HCT116 (cell line): ENCODE results near the gene KRTAP5-9. TPM values are rescaled to one million over a fixed set of nuclear protein-coding genes. Genes with fewer than 3 reads are reported as not detected.

Experiments
- ATAC-seq: fragments of 200-7000 bp; cut with Tn5 transposase; 2 replicates; pipeline ENCODE4 v1.9.1; 2020; ENCODE audit warnings: mild to moderate bottlenecking, moderate library complexity
- BruUV-seq: library from RNA; stranded (reverse); fragments of 400-500 nt; replicated peaks from 2 replicates; lab custom pipeline; 2021; lab: Mats Ljungman, UMichigan
- CTCF ChIA-PET: fragments of 300-600 bp; sonication (Branson Sonifier 250); formaldehyde crosslinking; loops from one replicate; lab custom pipeline; 2021; ENCODE audit warnings: antibody characterized with exemption; lab: Charles Lee
- POLR2A ChIA-PET: fragments of 300-600, 350-600 bp; sonication (Branson Sonifier 250); formaldehyde crosslinking; loops from one replicate; lab custom pipeline; 2021; ENCODE audit warnings: antibody characterized with exemption; lab: Charles Lee
- RAD21 ChIA-PET, 2 experiments: fragments of 300-600 bp; sonication (Branson Sonifier 250); formaldehyde crosslinking; loops; one replicate each; lab custom pipeline; 2023; ENCODE audit warnings: low total read pairs in 2 of 2; ENCODE audit not compliant: uncharacterized antibody in 2 of 2, unreplicated experiment in 2 of 2, low non-redundant PET in 1 of 2; lab: Charles Lee
- DNase-seq: peaks from one replicate; pipeline ENCODE4 v3.0.0-alpha.2; 2010; ENCODE audit warnings: low read depth, low spot score
- H2AFZ ChIP-seq: fragments of 200-600 bp; shearing (Covaris generic), sonication (generic); 2 replicates; pipeline ENCODE4 v1.6.1; 2017; ENCODE audit warnings: low read depth, mixed run types, mixed read lengths, antibody characterized with exemption, low read length; ENCODE audit not compliant: poor library complexity, severe bottlenecking
- H3K27ac ChIP-seq: 2 replicates; pipeline ENCODE4 v1.5.1; 2012; ENCODE audit warnings: low read depth, low read length
- H3K27me3 ChIP-seq: fragments of 200-600 bp; sonication (generic); 2 replicates; pipeline ENCODE4 v1.6.1; 2016; ENCODE audit warnings: mixed run types, low read length, mixed read lengths; ENCODE audit not compliant: insufficient read depth
- H3K36me3 ChIP-seq, 2 experiments: fragments of 200-500 bp in 1 of 2; fragments of 200-600 bp in 1 of 2; sonication (Bioruptor generic) in 1 of 2; sonication (generic) in 1 of 2; 2 replicates each; pipeline versions ENCODE4 v1.5.1 to v1.6.1; 2014 to 2016; ENCODE audit warnings: low read length in 2 of 2, inconsistent platforms in 1 of 2, mixed read lengths in 1 of 2, mixed run types in 1 of 2; ENCODE audit not compliant: insufficient read depth in 2 of 2, control insufficient read depth in 1 of 2
- H3K4me1 ChIP-seq, 2 experiments: fragments of 200-600 bp in 1 of 2; sonication (generic) in 1 of 2; 2 replicates each; pipeline versions ENCODE4 v1.5.1 to v1.6.1; 2012 to 2017; ENCODE audit warnings: low read length in 2 of 2, inconsistent platforms in 1 of 2, mild to moderate bottlenecking in 1 of 2, mixed read lengths in 1 of 2, mixed run types in 1 of 2, moderate library complexity in 1 of 2; ENCODE audit not compliant: insufficient read depth in 2 of 2, control insufficient read depth in 1 of 2
- H3K4me2 ChIP-seq: fragments of 200-600 bp; sonication (generic); 2 replicates; pipeline ENCODE4 v1.6.1; 2017; ENCODE audit warnings: mixed run types, low read length, mixed read lengths
- H3K4me3 ChIP-seq, 2 experiments: fragments of 200-600 bp in 1 of 2; sonication (generic) in 1 of 2; replicated peaks in 1 of 2; 2 replicates each; pipeline ENCODE4 v1.5.1; 2011 to 2016; ENCODE audit warnings: low read length in 2 of 2, control low read depth in 1 of 2, low read depth in 1 of 2, mild to moderate bottlenecking in 1 of 2, mixed read lengths in 1 of 2, mixed run types in 1 of 2
- H3K79me2 ChIP-seq: fragments of 200-600 bp; sonication (generic); 2 replicates; pipeline ENCODE4 v1.6.1; 2017; ENCODE audit warnings: mild to moderate bottlenecking, mixed run types, low read length, moderate library complexity, mixed read lengths; ENCODE audit not compliant: insufficient read depth
- H3K9ac ChIP-seq: fragments of 200-600 bp; sonication (generic); 2 replicates; pipeline ENCODE4 v1.6.1; 2016; ENCODE audit warnings: low read length, mixed read lengths
- H3K9me2 ChIP-seq: fragments of 200-600 bp; sonication (generic), shearing (Covaris generic); 2 replicates; pipeline ENCODE4 v1.6.1; 2017; ENCODE audit warnings: mixed run types, mild to moderate bottlenecking, moderate library complexity; ENCODE audit not compliant: insufficient read depth
- H3K9me3 ChIP-seq, 2 experiments: fragments of 200-500 bp in 1 of 2; fragments of 200-600 bp in 1 of 2; sonication (Bioruptor generic) in 1 of 2; sonication (generic) in 1 of 2; 2 replicates each; pipeline ENCODE4 v1.6.1; 2014 to 2017; ENCODE audit warnings: low read length in 2 of 2, mixed read lengths in 2 of 2, inconsistent platforms in 1 of 2, low read depth in 1 of 2, mild to moderate bottlenecking in 1 of 2, mixed run types in 1 of 2, moderate library complexity in 1 of 2; ENCODE audit not compliant: control insufficient read depth in 1 of 2, insufficient read depth in 1 of 2
- H4K20me1 ChIP-seq: fragments of 200-600 bp; sonication (generic), shearing (Covaris generic); 2 replicates; pipeline ENCODE4 v1.6.1; 2017; ENCODE audit warnings: mixed run types, mild to moderate bottlenecking, moderate library complexity; ENCODE audit not compliant: insufficient read depth
- CBX3 ChIP-seq: IDR thresholded peaks from 2 replicates; pipeline ENCODE4 v1.6.1; 2012; ENCODE audit warnings: low read depth
- EGR1 ChIP-seq: IDR thresholded peaks from 2 replicates; pipeline ENCODE4 v1.6.1; 2012; ENCODE audit warnings: low read depth
- ELF1 ChIP-seq: IDR thresholded peaks from 2 replicates; pipeline ENCODE4 v1.6.1; 2012; ENCODE audit warnings: low read depth, borderline replicate concordance
- EZH2 ChIP-seq: fragments of 200-600 bp; sonication (generic); IDR thresholded peaks from 2 replicates; pipeline ENCODE4 v1.6.1; 2017; ENCODE audit warnings: antibody characterized with exemption, mixed run types
- EZH2phosphoT487 ChIP-seq: fragments of 200-600 bp; IDR thresholded peaks from 2 replicates; pipeline ENCODE4 v1.6.1; 2018; ENCODE audit warnings: antibody characterized with exemption, borderline replicate concordance
- FOSL1 ChIP-seq: IDR thresholded peaks from 2 replicates; pipeline ENCODE4 v1.6.1; 2012; ENCODE audit warnings: low read depth
- RAD21 ChIP-seq: IDR thresholded peaks from 2 replicates; pipeline ENCODE4 v1.6.1; 2012; ENCODE audit warnings: low read depth, mild to moderate bottlenecking
- SIN3A ChIP-seq: IDR thresholded peaks from 2 replicates; pipeline ENCODE4 v1.6.1; 2012; ENCODE audit warnings: low read depth
- SP1 ChIP-seq: IDR thresholded peaks from 2 replicates; pipeline ENCODE4 v1.6.1; 2012; ENCODE audit warnings: low read depth
- SRF ChIP-seq: IDR thresholded peaks from 2 replicates; pipeline ENCODE4 v1.6.1; 2012; ENCODE audit warnings: low read depth
- ZFX ChIP-seq: fragments of 450-650 bp; IDR thresholded peaks from 2 replicates; pipeline ENCODE4 v1.6.1; 2017
- intact Hi-C: fragments of 100-400 bp; cut with micrococcal nuclease; formaldehyde crosslinking; loops from 2 replicates; pipeline ENCODE4 v1.10.0; 2022
- total RNA-seq: library from RNA; stranded (reverse); gene quantifications from one replicate; pipeline ENCODE4 v1.2.1, GENCODE V29; 2021; ENCODE audit not compliant: unreplicated experiment
- TF ChIP-seq, protein P1 (sequence below): IDR thresholded peaks from 2 replicates; pipeline ENCODE4 v1.6.1; 2012

Gene KRTAP5-9
- total RNA-seq, 1 experiment from 2014 or later: 0.27 TPM

GRCh38 chr11:71548716-71549151 lies 514 bp downstream of the KRTAP5-9 start:
- DNase-seq (no peak), ATAC-seq (no peak)
- Histone ChIP-seq H3K79me2 (no peaks in the 10 kb centered on the region), H3K9ac (no peak overlapping the region), H4K20me1 (no peaks in the 10 kb centered on the region), H3K4me1 (peaks cover 0 to 2% of the 10 kb centered on the region in 2 experiments; a peak in 1 of 4 replicates), H3K4me3 (no peak overlapping the region), H3K27ac (no peak overlapping the region), H2AFZ (no peak overlapping the region), H3K36me3 (no peaks in the 10 kb centered on the region), H3K27me3 (peaks cover 19% of the 10 kb centered on the region; the same call in 1 of the 2 replicates), H3K9me3 (no peaks in the 10 kb centered on the region), H3K9me2 (no peaks in the 10 kb centered on the region), H3K4me2 (no peak overlapping the region)
- TF ChIP-seq CBX3 (no peak), FOSL1 (no peak), RAD21 (no peak), SIN3A (no peak), EZH2phosphoT487 (no peak)
- TF ChIP-seq, protein P1, sequence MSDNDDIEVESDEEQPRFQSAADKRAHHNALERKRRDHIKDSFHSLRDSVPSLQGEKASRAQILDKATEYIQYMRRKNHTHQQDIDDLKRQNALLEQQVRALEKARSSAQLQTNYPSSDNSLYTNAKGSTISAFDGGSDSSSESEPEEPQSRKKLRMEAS: no peak
- no TSS peak for BruUV-seq
- intact Hi-C loops: no loop called here
- ChIA-PET POLR2A (no interaction called here), RAD21 (no interaction called here), CTCF (no interaction called here)

GRCh38 chr11:71551711-71552110 lies 3.5 kb downstream of the KRTAP5-9 start:
- intact Hi-C loops: no loop called here
- no peak overlapping the region for H2AFZ ChIP-seq
- H3K36me3 ChIP-seq: no peaks in the 10 kb centered on the region
- no peak overlapping the region for H3K4me2 ChIP-seq
- H3K79me2 ChIP-seq: no peaks in the 10 kb centered on the region
- no peaks in the 10 kb centered on the region for H3K4me1 ChIP-seq
- RAD21 ChIA-PET: no interaction called here
- no TSS peak for BruUV-seq
- no peak overlapping the region for H3K27ac ChIP-seq
- no peaks in the 10 kb centered on the region for H3K9me2 ChIP-seq
- no peak overlapping the region for H3K4me3 ChIP-seq
- H4K20me1 ChIP-seq: no peaks in the 10 kb centered on the region
- POLR2A ChIA-PET: no interaction called here
- no peak for ATAC-seq
- H3K9me3 ChIP-seq: no peaks in the 10 kb centered on the region
- peaks cover 19% of the 10 kb centered on the region; the same call in 1 of the 2 replicates for H3K27me3 ChIP-seq
- TF ChIP-seq RAD21 (no peak), ELF1 (no peak), ZFX (no peak), SIN3A (no peak), SP1 (no peak), EGR1 (no peak), SRF (no peak), EZH2 (no peak)
- TF ChIP-seq, protein P1: no peak
- TF ChIP-seq, all 23 proteins: peak for 0
- no peak for DNase-seq
- CTCF ChIA-PET: no interaction called here
- no peak overlapping the region for H3K9ac ChIP-seq
